Measurements from ENCODE around the gene RFX1.

DNA sequence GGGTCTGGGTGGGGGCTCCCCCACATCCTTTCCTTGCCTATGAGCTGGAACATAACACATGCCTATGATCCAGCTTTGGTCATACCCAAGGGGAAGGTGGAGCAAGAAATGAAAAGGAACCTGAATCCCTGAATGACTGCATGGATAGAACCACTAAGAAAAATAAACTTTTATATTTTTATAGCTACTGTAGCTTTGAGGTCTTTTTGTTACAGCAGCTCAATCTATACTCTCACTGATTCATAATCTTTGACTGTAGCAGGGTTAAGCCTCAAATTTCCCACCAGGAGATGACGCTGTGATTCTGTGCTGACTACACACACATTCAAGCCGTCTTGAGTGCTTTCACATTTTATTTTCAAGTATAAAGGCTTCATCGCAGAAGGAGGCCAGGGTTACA lies 46.9 kb upstream of the RFX1 start:
- TF ChIP-seq, protein P1, sequence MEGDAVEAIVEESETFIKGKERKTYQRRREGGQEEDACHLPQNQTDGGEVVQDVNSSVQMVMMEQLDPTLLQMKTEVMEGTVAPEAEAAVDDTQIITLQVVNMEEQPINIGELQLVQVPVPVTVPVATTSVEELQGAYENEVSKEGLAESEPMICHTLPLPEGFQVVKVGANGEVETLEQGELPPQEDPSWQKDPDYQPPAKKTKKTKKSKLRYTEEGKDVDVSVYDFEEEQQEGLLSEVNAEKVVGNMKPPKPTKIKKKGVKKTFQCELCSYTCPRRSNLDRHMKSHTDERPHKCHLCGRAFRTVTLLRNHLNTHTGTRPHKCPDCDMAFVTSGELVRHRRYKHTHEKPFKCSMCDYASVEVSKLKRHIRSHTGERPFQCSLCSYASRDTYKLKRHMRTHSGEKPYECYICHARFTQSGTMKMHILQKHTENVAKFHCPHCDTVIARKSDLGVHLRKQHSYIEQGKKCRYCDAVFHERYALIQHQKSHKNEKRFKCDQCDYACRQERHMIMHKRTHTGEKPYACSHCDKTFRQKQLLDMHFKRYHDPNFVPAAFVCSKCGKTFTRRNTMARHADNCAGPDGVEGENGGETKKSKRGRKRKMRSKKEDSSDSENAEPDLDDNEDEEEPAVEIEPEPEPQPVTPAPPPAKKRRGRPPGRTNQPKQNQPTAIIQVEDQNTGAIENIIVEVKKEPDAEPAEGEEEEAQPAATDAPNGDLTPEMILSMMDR (IDR thresholded peaks at IDR 0.05) = no peak
- TF ChIP-seq POLR2AphosphoS5 (IDR thresholded peaks at IDR 0.05) = no peak

Measured in suprapubic skin (tissue), 3 donors.